ENCODE measurements around the gene ZNF132.

DNA sequence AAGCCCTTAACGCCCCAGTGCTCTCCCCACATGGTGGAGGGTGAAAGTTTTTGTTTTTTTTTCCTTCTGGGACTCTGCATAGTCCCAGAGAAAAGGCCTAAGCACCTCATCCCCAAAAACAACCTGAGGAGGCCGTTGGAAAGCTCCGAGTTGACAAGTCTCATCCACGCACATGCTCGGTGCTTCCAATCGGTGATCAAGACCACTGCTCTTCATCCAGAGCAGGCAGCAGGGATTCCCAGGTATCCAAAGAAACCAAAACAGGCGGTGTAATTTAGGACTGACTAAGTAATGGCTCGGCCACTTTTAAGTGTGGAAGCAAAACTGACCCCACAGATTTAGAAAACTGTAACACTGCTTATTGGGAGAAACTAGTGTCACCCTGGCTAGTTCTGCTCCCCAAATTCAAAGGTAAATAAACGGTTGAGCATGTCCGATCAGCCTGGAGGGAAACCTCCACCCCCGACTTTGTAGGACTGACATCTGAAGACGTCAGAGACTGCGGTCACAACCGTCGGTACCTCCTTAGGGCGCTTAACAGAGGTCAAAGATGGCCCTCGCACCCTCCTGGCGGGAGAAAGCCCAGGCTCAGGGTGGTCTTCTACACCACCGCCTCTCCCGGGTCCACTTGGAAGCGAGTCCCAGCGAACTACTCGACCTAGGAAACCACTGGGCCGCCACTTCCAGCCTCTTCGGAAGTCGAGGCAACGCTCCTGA lies 35.2 kb upstream of the ZNF132 start:
- TF ChIP-seq ZNF224 (CRISPR knock-in tag; IDR thresholded peaks at IDR 0.05) (no peak), MCM2 (IDR thresholded peaks at IDR 0.05; ENCODE audit: low read depth) (no peak), RBM15 (IDR thresholded peaks at IDR 0.05; ENCODE audit: insufficient read depth, low read length) (no peak), TBL1XR1 (IDR thresholded peaks at IDR 0.05; ENCODE audit: low read length in 2 of 2) (no peak), JUNB (CRISPR knock-in tag; conservative IDR thresholded peaks at IDR 0.05) (no peak), NFE2 (IDR thresholded peaks at IDR 0.05; ENCODE audit: low read depth) (no peak), SPI1 (IDR thresholded peaks at IDR 0.05; ENCODE audit: borderline replicate concordance, low read depth, low read length) (no peak), ZNF274 (IDR thresholded peaks at IDR 0.05; ENCODE audit: borderline replicate concordance, low read depth, low read length) (no peak), TCF7 (IDR thresholded peaks at IDR 0.05; ENCODE audit: borderline replicate concordance) (no peak)

All from K562 (cell line).